ENCODE results near the gene IGHMBP2. TPM values are rescaled to one million over a fixed set of nuclear protein-coding genes. Genes with fewer than 3 reads are reported as not detected.

Gene IGHMBP2
- polyA plus RNA-seq, 1 donor from 2014 or later, result 9.5 TPM

- Histone ChIP-seq H2AFZ (ENCODE audit: low read depth, low read length) (no peak overlapping the region), H3K9me3 (ENCODE audit: low read length) (no peaks in the 10 kb centered on the region), H3K9ac (ENCODE audit: low read length) (no peak overlapping the region), H3F3A (ENCODE audit: insufficient read depth, low read length, poor library complexity, severe bottlenecking) (no peaks in the 10 kb centered on the region), H3K4me2 (ENCODE audit: low read length) (no peak overlapping the region), H3K36me3 (ENCODE audit: insufficient read depth, low read length) (no peaks in the 10 kb centered on the region), H3K27ac (ENCODE audit: low read length) (no peak overlapping the region), H3K9me2 (ENCODE audit: insufficient read depth, low read length) (no peaks in the 10 kb centered on the region), H3K27me3 (ENCODE audit: insufficient read depth, low read depth, low read length) (no peaks in the 10 kb centered on the region), H3K79me2 (replicated peaks; ENCODE audit: insufficient read depth, low read length) (no peaks in the 10 kb centered on the region), H4K20me1 (ENCODE audit: insufficient read depth) (no peaks in the 10 kb centered on the region), H3K4me3 (ENCODE audit: low read length) (no peak overlapping the region)
- no peak for TF ChIP-seq RAD21 (conservative IDR thresholded peaks at IDR 0.05)
- TF ChIP-seq SMC3 (conservative IDR thresholded peaks at IDR 0.05; ENCODE audit: poor library complexity), result no peak
- TF ChIP-seq MXI1 (conservative IDR thresholded peaks at IDR 0.05; ENCODE audit: poor library complexity, severe bottlenecking), result no peak
These were observed 33.3 kb downstream of the IGHMBP2 start for GRCh38 chr11:68936676-68937620.

GRCh38 chr11:68938088-68938487, 34.4 kb downstream of the IGHMBP2 start:
- Histone ChIP-seq H3K9me2 (ENCODE audit: insufficient read depth, low read length) (no peaks in the 10 kb centered on the region), H4K20me1 (ENCODE audit: insufficient read depth) (no peaks in the 10 kb centered on the region), H3F3A (ENCODE audit: insufficient read depth, low read length, poor library complexity, severe bottlenecking) (no peaks in the 10 kb centered on the region), H3K4me2 (ENCODE audit: low read length) (no peak overlapping the region), H3K9ac (ENCODE audit: low read length) (no peak overlapping the region), H2AFZ (ENCODE audit: low read depth, low read length) (no peak overlapping the region), H3K27ac (ENCODE audit: low read length) (no peak overlapping the region), H3K4me3 (ENCODE audit: low read length) (no peak overlapping the region), H3K36me3 (ENCODE audit: insufficient read depth, low read length) (no peaks in the 10 kb centered on the region), H3K79me2 (replicated peaks; ENCODE audit: insufficient read depth, low read length) (no peaks in the 10 kb centered on the region), H3K27me3 (ENCODE audit: insufficient read depth, low read depth, low read length) (no peaks in the 10 kb centered on the region), H3K9me3 (ENCODE audit: low read length) (no peaks in the 10 kb centered on the region)
- TF ChIP-seq TAF1 (IDR thresholded peaks at IDR 0.05; ENCODE audit: low read depth) (no peak), MXI1 (conservative IDR thresholded peaks at IDR 0.05; ENCODE audit: poor library complexity, severe bottlenecking) (no peak), SMC3 (conservative IDR thresholded peaks at IDR 0.05; ENCODE audit: poor library complexity) (no peak), EZH2 (IDR thresholded peaks at IDR 0.05; ENCODE audit: borderline replicate concordance, insufficient read depth, low read length, poor library complexity, severe bottlenecking) (no peak), CTCF (IDR thresholded peaks at IDR 0.05; ENCODE audit: poor library complexity, severe bottlenecking) (no peak), POLR2AphosphoS5 (IDR thresholded peaks at IDR 0.05) (no peak), EP300 (conservative IDR thresholded peaks at IDR 0.05; ENCODE audit: poor library complexity, severe bottlenecking) (no peak), RAD21 (conservative IDR thresholded peaks at IDR 0.05) (no peak), REST (IDR thresholded peaks at IDR 0.05; ENCODE audit: borderline replicate concordance) (no peak)

Data from neural cell (in vitro differentiated cells).